Measurements from ENCODE around the gene CDKL2.

- TF ChIP-seq, protein P1, sequence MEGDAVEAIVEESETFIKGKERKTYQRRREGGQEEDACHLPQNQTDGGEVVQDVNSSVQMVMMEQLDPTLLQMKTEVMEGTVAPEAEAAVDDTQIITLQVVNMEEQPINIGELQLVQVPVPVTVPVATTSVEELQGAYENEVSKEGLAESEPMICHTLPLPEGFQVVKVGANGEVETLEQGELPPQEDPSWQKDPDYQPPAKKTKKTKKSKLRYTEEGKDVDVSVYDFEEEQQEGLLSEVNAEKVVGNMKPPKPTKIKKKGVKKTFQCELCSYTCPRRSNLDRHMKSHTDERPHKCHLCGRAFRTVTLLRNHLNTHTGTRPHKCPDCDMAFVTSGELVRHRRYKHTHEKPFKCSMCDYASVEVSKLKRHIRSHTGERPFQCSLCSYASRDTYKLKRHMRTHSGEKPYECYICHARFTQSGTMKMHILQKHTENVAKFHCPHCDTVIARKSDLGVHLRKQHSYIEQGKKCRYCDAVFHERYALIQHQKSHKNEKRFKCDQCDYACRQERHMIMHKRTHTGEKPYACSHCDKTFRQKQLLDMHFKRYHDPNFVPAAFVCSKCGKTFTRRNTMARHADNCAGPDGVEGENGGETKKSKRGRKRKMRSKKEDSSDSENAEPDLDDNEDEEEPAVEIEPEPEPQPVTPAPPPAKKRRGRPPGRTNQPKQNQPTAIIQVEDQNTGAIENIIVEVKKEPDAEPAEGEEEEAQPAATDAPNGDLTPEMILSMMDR (IDR thresholded peaks at IDR 0.05): no peak
- no peak for TF ChIP-seq POLR2A (IDR thresholded peaks at IDR 0.05)
These were observed 32.3 kb upstream of the CDKL2 start for GRCh38 chr4:75662626-75663025.

All from right lobe of liver (tissue), 4 donors.